Neural cell (in vitro differentiated cells): ENCODE measurements around the gene CAPN2. TPM values are rescaled to one million over a fixed set of nuclear protein-coding genes. Genes with fewer than 3 reads are reported as not detected.

Experiments used
- H2AFZ ChIP-seq: fragments of 200-600, 300-800 bp; sonication (generic), shearing (Covaris generic); 2 replicates; pipeline ENCODE4 v1.6.0; 2014; ENCODE audit warnings: low read depth, mild to moderate bottlenecking, antibody characterized with exemption, low read length, moderate library complexity
- H3F3A ChIP-seq: fragments of 200-600 bp; shearing (Covaris generic); 2 replicates; pipeline ENCODE4 v1.6.1; 2016; ENCODE audit warnings: mild to moderate bottlenecking, moderate library complexity, mixed read lengths, antibody characterized with exemption, low read length; ENCODE audit not compliant: insufficient read depth, poor library complexity, severe bottlenecking
- H3K27ac ChIP-seq: fragments of 200-600, 300-800 bp; sonication (generic), shearing (Covaris generic); 2 replicates; pipeline ENCODE4 v1.5.1; 2014; ENCODE audit warnings: mild to moderate bottlenecking, low read length, moderate library complexity
- H3K27me3 ChIP-seq: fragments of 300-800, 200-600 bp; sonication (generic), shearing (Covaris generic); 2 replicates; pipeline ENCODE4 v1.6.0; 2014; ENCODE audit warnings: mild to moderate bottlenecking, low read depth, low read length, moderate library complexity; ENCODE audit not compliant: insufficient read depth
- H3K36me3 ChIP-seq: fragments of 300-800, 200-600 bp; sonication (generic), shearing (Covaris generic); 2 replicates; pipeline ENCODE4 v1.5.1; 2014; ENCODE audit warnings: mild to moderate bottlenecking, antibody characterized with exemption, low read length, moderate library complexity; ENCODE audit not compliant: insufficient read depth
- H3K4me2 ChIP-seq: fragments of 300-800, 200-600 bp; sonication (generic), shearing (Covaris generic); 2 replicates; pipeline ENCODE4 v1.6.0; 2014; ENCODE audit warnings: mild to moderate bottlenecking, low read length
- H3K4me3 ChIP-seq: fragments of 300-800, 200-600 bp; sonication (generic), shearing (Covaris generic); 2 replicates; pipeline ENCODE4 v1.5.1; 2014; ENCODE audit warnings: mild to moderate bottlenecking, low read length, moderate library complexity
- H3K79me2 ChIP-seq: fragments of 200-600 bp; shearing (Covaris generic); replicated peaks from 2 replicates; pipeline ENCODE4 v1.6.0; 2014; ENCODE audit warnings: mild to moderate bottlenecking, low read length, moderate library complexity; ENCODE audit not compliant: insufficient read depth
- H3K9ac ChIP-seq: fragments of 300-800, 200-600 bp; sonication (generic), shearing (Covaris generic); 2 replicates; pipeline ENCODE4 v1.6.1; 2016; ENCODE audit warnings: mild to moderate bottlenecking, low read length, mixed read lengths
- H3K9me2 ChIP-seq: fragments of 200-600 bp; shearing (Covaris generic); 2 replicates; pipeline ENCODE4 v1.6.1; 2016; ENCODE audit warnings: mild to moderate bottlenecking, low read length, mixed read lengths; ENCODE audit not compliant: insufficient read depth
- H3K9me3 ChIP-seq: fragments of 200-600, 300-800 bp; sonication (generic), shearing (Covaris generic); 2 replicates; pipeline ENCODE4 v1.6.1; 2016; ENCODE audit warnings: mild to moderate bottlenecking, mixed run types, low read length, moderate library complexity, mixed read lengths
- H4K20me1 ChIP-seq: fragments of 200-600 bp; shearing (Covaris generic); 2 replicates; pipeline ENCODE4 v1.6.1; 2016; ENCODE audit warnings: mild to moderate bottlenecking, mixed run types; ENCODE audit not compliant: insufficient read depth
- EP300 ChIP-seq: fragments of 450-650 bp; conservative IDR thresholded peaks from 2 replicates; pipeline ENCODE4 v1.6.1; 2014; ENCODE audit warnings: antibody characterized with exemption, mild to moderate bottlenecking, moderate library complexity; ENCODE audit not compliant: poor library complexity, severe bottlenecking
- EZH2 ChIP-seq: fragments of 200-600, 300-800 bp; shearing (Covaris generic), sonication (generic); IDR thresholded peaks from 2 replicates; pipeline ENCODE4 v1.6.1; 2014; ENCODE audit warnings: antibody characterized with exemption, low read length, borderline replicate concordance, mild to moderate bottlenecking; ENCODE audit not compliant: insufficient read depth, poor library complexity, severe bottlenecking
- MXI1 ChIP-seq: fragments of 450-650 bp; conservative IDR thresholded peaks from 2 replicates; pipeline ENCODE4 v1.6.1; 2014; ENCODE audit warnings: antibody characterized with exemption, mild to moderate bottlenecking; ENCODE audit not compliant: poor library complexity, severe bottlenecking
- POLR2AphosphoS5 ChIP-seq: IDR thresholded peaks from 2 replicates; pipeline ENCODE4 v1.6.1; 2012
- RAD21 ChIP-seq: fragments of 450-650 bp; conservative IDR thresholded peaks from 2 replicates; pipeline ENCODE4 v1.6.1; 2014; ENCODE audit warnings: antibody characterized with exemption, mild to moderate bottlenecking, moderate library complexity
- SMC3 ChIP-seq: fragments of 450-650 bp; conservative IDR thresholded peaks from 2 replicates; pipeline ENCODE4 v1.6.1; 2014; ENCODE audit warnings: antibody characterized with exemption, mild to moderate bottlenecking, moderate library complexity; ENCODE audit not compliant: poor library complexity
- TAF1 ChIP-seq: IDR thresholded peaks from 2 replicates; pipeline ENCODE4 v1.6.1; 2012; ENCODE audit warnings: low read depth
- polyA plus RNA-seq: library from polyadenylated mRNA; depleted of rRNA; stranded (reverse); fragments of >200 nt; gene quantifications from 2 replicates; pipeline ENCODE4 v1.2.3, GENCODE V29; 2014
- TF ChIP-seq, protein P1 (sequence below): fragments of 450-650 bp; IDR thresholded peaks from 2 replicates; pipeline ENCODE4 v1.5.1; 2014; ENCODE audit warnings: antibody characterized with exemption, mild to moderate bottlenecking, moderate library complexity; ENCODE audit not compliant: poor library complexity, severe bottlenecking
- TF ChIP-seq, protein P2 (sequence below): IDR thresholded peaks from 2 replicates; pipeline ENCODE4 v1.6.1; 2012; ENCODE audit warnings: borderline replicate concordance

Gene CAPN2
- polyA plus RNA-seq, 1 donor from 2014 or later: 58.8 TPM

DNA sequence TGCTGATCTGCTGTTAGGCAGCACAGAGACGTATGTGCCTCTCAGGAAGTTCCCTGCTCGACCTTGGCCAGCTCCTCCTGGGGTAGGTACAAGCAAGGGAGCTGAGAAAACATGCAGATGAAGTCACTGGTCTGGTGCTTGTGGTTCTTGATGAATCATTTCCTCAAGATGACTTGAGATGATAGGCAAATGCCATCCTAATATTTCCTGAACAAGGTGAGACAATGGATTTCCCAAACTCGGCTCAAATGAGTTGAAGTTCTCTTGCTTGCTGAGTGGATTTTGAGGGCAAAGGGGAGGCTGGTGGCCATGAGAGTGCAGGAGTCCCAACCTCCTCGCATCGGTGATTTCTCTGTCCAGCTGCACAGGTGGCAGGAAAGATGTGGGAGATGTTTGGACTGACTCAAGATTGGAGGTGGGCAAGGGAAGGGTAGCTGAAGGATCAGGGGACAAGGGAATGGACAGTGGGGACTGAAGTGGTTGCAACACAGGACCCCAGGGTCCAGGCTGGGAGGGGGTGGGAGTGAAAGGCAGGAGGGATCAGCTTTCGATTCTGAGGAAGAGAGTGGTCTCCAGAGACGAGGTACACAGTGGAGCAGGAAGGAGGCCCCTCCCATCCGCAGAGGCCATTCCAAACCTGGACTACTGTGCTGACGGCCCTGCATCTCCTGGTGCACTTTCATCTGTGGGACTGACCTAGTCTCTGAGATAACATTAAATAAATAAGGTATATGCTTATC lies 63.9 kb downstream of the CAPN2 start:
- Histone ChIP-seq H3K9me3 (no peaks in the 10 kb centered on the region), H3F3A (peaks cover 3% of the 10 kb centered on the region), H3K4me3 (no peak overlapping the region), H3K79me2 (no peaks in the 10 kb centered on the region), H3K27ac (no peak overlapping the region), H2AFZ (no peak overlapping the region), H3K4me2 (no peak overlapping the region), H3K27me3 (no peaks in the 10 kb centered on the region), H3K9me2 (no peaks in the 10 kb centered on the region), H4K20me1 (no peaks in the 10 kb centered on the region), H3K9ac (no peak overlapping the region), H3K36me3 (peaks cover 17% of the 10 kb centered on the region)
- no peak for TF ChIP-seq EZH2
- TF ChIP-seq, protein P1, sequence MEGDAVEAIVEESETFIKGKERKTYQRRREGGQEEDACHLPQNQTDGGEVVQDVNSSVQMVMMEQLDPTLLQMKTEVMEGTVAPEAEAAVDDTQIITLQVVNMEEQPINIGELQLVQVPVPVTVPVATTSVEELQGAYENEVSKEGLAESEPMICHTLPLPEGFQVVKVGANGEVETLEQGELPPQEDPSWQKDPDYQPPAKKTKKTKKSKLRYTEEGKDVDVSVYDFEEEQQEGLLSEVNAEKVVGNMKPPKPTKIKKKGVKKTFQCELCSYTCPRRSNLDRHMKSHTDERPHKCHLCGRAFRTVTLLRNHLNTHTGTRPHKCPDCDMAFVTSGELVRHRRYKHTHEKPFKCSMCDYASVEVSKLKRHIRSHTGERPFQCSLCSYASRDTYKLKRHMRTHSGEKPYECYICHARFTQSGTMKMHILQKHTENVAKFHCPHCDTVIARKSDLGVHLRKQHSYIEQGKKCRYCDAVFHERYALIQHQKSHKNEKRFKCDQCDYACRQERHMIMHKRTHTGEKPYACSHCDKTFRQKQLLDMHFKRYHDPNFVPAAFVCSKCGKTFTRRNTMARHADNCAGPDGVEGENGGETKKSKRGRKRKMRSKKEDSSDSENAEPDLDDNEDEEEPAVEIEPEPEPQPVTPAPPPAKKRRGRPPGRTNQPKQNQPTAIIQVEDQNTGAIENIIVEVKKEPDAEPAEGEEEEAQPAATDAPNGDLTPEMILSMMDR: no peak
- no peak for TF ChIP-seq POLR2AphosphoS5
- no peak for TF ChIP-seq EP300
- no peak for TF ChIP-seq TAF1
- no peak for TF ChIP-seq MXI1
- no peak for TF ChIP-seq SMC3
- TF ChIP-seq, protein P2, sequence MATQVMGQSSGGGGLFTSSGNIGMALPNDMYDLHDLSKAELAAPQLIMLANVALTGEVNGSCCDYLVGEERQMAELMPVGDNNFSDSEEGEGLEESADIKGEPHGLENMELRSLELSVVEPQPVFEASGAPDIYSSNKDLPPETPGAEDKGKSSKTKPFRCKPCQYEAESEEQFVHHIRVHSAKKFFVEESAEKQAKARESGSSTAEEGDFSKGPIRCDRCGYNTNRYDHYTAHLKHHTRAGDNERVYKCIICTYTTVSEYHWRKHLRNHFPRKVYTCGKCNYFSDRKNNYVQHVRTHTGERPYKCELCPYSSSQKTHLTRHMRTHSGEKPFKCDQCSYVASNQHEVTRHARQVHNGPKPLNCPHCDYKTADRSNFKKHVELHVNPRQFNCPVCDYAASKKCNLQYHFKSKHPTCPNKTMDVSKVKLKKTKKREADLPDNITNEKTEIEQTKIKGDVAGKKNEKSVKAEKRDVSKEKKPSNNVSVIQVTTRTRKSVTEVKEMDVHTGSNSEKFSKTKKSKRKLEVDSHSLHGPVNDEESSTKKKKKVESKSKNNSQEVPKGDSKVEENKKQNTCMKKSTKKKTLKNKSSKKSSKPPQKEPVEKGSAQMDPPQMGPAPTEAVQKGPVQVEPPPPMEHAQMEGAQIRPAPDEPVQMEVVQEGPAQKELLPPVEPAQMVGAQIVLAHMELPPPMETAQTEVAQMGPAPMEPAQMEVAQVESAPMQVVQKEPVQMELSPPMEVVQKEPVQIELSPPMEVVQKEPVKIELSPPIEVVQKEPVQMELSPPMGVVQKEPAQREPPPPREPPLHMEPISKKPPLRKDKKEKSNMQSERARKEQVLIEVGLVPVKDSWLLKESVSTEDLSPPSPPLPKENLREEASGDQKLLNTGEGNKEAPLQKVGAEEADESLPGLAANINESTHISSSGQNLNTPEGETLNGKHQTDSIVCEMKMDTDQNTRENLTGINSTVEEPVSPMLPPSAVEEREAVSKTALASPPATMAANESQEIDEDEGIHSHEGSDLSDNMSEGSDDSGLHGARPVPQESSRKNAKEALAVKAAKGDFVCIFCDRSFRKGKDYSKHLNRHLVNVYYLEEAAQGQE: no peak
- no peak for TF ChIP-seq RAD21

DNA sequence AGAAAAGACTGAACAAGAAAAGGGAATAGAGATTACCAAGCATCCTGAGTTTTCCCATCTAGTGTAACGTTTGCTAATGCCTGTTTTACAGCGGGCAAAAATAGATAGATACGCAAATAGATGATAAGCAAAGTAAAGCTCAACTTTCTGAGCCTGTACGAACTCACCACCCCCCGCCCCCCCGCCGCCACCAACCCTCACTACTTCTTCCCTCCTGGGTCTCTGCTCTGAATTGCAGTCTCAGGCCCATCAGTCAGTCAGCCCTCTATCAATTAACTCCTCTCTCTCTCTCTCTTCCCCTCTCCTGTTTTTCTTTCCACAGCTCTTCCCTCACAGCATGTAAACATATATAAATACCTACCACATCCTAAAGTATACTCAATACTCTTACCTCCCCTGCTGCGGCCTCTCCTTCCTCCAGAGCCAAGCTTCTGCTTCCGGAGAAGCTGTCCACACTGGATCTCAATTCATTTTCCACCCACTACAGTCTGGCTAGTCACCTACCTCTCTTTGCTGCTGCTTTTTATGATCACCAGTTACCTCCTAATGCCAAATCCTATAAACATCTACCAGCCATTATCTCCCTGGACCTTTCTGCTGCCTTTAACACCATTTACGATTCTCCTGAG lies 64.6 kb downstream of the CAPN2 start:
- Histone ChIP-seq H3K9me2 (no peaks in the 10 kb centered on the region), H3K9me3 (no peaks in the 10 kb centered on the region), H3K4me3 (no peak overlapping the region), H3K79me2 (no peaks in the 10 kb centered on the region), H2AFZ (no peak overlapping the region), H3K36me3 (peaks cover 15% of the 10 kb centered on the region), H3K27ac (no peak overlapping the region), H3K9ac (no peak overlapping the region), H3K27me3 (no peaks in the 10 kb centered on the region), H4K20me1 (no peaks in the 10 kb centered on the region), H3F3A (peaks cover 3% of the 10 kb centered on the region), H3K4me2 (no peak overlapping the region)
- TF ChIP-seq POLR2AphosphoS5: no peak
- TF ChIP-seq SMC3: no peak
- no peak for TF ChIP-seq EZH2
- TF ChIP-seq, protein P1: no peak
- TF ChIP-seq, protein P2: no peak
- TF ChIP-seq TAF1: no peak
- no peak for TF ChIP-seq EP300
- TF ChIP-seq RAD21: no peak
- no peak for TF ChIP-seq MXI1
